GM19328 (cell line): Measurements from ENCODE around the gene SMC1A.

Experiments
- ATAC-seq: cut with Tn5 transposase; IDR thresholded peaks from one replicate; pipeline ENCODE4 v1.9.1; 2021; ENCODE audit warnings: mild to moderate bottlenecking, moderate library complexity; ENCODE audit not compliant: unreplicated experiment

The SMC1A gene

DNA sequence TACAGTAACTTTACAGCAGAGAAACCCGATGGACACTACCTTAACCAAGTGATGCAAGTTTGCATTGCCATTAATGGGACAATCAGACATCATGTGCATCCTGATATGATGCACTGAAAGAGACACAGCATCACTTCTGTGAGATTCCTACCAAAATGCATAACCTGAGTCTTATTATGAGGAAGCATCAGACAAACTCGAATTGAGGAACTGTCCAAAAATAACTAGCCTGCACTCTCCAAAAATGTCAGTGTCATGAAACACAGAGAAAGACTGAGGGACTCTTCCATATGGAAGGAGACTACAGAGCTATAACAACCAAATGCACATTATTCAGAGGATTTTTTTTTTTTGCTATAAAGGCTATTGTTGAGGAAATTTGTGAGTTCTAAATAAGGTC, 74.5 kb downstream of the SMC1A start:
- ATAC-seq: no peak

DNA sequence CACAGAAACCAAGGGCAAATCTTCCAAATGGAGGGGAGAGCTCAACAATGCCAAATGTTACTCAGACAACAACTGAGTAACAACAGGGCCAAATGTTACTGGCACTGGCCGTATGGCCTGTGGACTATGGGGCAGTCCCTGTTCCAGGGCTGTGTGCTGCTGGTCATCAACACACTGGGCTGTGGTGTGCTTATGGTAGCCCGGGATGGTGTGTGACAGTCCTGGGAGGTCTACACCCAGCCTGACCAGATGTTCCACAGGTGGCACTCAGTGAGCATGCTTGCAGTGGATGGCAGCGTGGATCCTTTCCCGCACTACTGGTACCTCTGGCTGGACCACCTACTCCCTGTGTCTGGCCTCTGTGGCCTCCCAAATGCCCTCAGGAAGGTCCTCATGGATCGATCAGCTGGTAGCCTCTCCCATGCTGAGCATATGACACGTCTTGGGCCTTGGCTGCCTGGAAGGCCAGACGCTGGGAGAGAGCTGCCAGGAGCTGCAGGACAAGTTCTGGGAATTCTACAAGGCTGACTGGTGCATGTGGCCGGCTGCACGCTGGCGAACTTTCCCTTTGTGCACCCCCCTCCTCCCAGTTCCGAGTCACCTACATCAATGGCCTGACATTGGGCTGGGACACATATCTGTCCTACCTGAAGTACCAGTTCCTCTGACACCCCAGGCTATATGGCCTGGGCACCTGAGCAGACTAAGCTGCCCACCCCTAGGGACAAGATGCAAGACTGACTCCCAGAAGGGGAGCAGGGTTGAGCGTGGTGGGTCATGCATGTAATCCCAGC, 81.4 kb downstream of the SMC1A start:
- no peak for ATAC-seq

DNA sequence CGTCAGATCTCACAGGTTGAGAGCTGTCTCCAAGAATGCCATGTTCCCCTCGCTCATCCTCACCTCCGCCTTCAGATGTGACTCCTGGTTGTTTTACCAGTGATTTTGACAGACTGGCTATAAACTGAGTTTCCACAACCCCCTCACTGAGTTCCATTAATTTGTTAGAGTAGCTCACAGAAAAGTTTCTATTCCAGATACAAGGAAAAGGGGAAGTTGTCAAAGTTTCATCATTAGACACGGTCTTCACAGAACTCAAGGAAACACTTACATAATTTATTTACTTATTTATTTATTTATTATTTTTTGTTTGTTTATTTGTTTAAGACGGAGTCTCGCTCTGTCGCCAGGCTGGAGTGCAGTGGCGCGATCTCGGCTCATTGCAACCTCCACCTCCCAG, 85.4 kb downstream of the SMC1A start:
- no peak for ATAC-seq

DNA sequence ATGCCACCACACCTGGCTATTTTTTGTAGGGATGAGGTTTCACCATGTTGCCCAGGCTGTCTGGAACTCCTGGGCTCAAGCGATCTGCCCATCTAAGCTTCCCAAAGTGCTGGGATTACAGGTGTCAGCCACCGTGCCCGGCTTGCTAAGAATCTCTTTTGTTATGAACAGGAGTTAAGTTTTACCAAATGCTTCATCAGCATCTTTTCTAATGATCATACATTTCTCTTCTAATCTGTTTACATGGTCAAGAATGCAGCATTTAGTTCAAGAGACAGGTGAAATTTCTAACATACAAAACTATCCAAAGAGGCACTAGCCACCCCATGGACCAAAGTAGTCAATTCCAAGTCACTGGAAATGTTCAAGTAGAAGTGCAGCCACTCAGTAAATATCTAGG, 88.6 kb downstream of the SMC1A start:
- no peak for ATAC-seq

DNA sequence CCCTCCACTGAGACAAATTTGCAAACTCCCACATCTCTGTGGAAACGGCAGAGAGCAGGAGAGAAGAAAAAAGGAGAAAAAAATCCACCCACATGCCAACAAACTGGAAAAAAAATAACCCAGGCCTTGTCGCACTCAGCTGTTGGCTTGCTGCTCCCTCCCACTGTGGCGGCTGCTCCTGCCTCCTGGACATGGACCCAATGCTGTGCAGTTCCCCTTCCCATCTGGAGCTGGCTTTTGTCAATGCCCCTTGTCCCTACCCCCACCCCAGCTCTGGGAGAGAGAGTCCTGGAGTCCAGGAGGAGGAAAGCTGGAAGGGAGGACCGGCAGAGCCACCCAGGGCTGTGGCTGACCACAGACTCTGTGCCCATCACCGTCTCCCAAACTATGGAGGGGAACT, 90.2 kb downstream of the SMC1A start:
- no peak for ATAC-seq

DNA sequence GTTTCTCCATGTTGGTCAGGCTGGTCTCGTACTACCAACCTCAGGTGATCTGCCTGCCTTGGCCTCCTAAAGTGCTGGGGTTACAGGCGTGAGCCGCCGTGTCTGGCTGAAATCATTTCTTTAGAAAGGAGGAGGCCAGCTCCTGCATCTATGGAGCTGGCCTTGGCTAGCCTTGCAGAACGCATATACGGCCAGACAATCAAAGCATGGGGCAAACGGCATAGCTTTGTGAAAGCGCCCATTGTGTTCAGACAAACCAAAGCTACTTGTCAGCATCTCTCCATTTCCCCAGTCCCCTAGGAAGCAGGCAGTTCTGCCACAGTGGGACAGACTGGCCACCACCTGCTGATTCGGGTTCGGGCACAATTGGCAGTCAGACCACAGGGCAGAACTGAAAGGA, 92.1 kb downstream of the SMC1A start:
- no peak for ATAC-seq

DNA sequence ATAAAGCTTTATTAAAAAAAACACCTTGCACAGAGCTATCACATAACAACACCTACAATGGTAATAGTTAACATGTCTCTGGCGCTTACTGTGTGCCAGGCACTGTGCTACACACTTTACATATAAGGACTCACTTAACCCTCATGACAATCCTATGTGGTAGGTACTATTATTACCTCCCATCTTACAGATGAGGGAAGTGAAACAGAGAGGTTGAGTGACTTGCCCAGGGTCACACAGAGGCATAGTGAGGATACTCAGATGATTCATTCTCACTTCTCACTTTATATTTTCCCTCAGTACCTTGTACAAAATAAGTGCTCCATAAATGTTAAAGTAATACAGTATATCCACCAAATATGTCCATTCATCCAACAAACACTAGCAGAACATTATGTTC, 97.7 kb downstream of the SMC1A start:
- ATAC-seq: no peak
